ENCODE results near the gene ID3. TPM values are rescaled to one million over a fixed set of nuclear protein-coding genes. Genes with fewer than 3 reads are reported as not detected.
A peak's percentile ranks its signal among the peaks of the same experiment; 100 is the strongest.

Gene ID3
- total and polyA plus RNA-seq, 9 of the 15 experiments (the other 6 are each of a cell fraction or from before 2014, with no cell fraction given), result 6.8 to 59.8 (median 23.5) TPM

- TF ChIP-seq GTF2B (IDR thresholded peaks at IDR 0.05; ENCODE audit: extremely low read depth, insufficient read length) (no peak), FOXA3 (CRISPR knock-in tag; conservative IDR thresholded peaks at IDR 0.05 in 1 of 2, IDR thresholded peaks at IDR 0.05 in 1 of 2) (no peak), ZNF12 (CRISPR knock-in tag; IDR thresholded peaks at IDR 0.05) (no peak), SMAD2 (IDR thresholded peaks at IDR 0.05; ENCODE audit: low read depth, low read length) (no peak), BRF2 (IDR thresholded peaks at IDR 0.05; ENCODE audit: borderline replicate concordance, insufficient read depth, insufficient read length) (no peak), U2AF2 (optimal IDR thresholded peaks at IDR 0.05; ENCODE audit: low read depth, low read length) (no peak), TOE1 (IDR thresholded peaks at IDR 0.05; ENCODE audit: borderline replicate concordance) (no peak), TOE1 (CRISPR knock-in tag; IDR thresholded peaks at IDR 0.05; ENCODE audit: borderline replicate concordance, low read depth) (no peak), REST (IDR thresholded peaks at IDR 0.05; ENCODE audit: borderline replicate concordance) (peak; percentile 84), REST (CRISPR knock-in tag; IDR thresholded peaks at IDR 0.05; ENCODE audit: low read depth) (no peak), ASH1L (IDR thresholded peaks at IDR 0.05; ENCODE audit: borderline replicate concordance, low read depth, partially characterized antibody) (no peak), BCL6 (CRISPR knock-in tag; IDR thresholded peaks at IDR 0.05) (no peak), TEAD4 (IDR thresholded peaks at IDR 0.05; ENCODE audit: low read length) (no peak), TEAD4 (CRISPR knock-in tag; IDR thresholded peaks at IDR 0.05; ENCODE audit: borderline replicate concordance) (no peak), RFX5 (IDR thresholded peaks at IDR 0.05; ENCODE audit: low read depth, low read length) (no peak), NRF1 (conservative IDR thresholded peaks at IDR 0.05 in 1 of 2, IDR thresholded peaks at IDR 0.05 in 1 of 2) (peak in 1 of 2 experiments; percentile 40; a peak in 2 of 4 replicates), ZNF239 (CRISPR knock-in tag; IDR thresholded peaks at IDR 0.05) (no peak), ZFPM2 (CRISPR knock-in tag; IDR thresholded peaks at IDR 0.05) (no peak)
Measured at GRCh38 chr1:23554481-23555269, 4.6 kb downstream of the ID3 start (continued).
